GM21360 (cell line): Measurements from ENCODE around the gene ABCA12.

ENCODE experiments used
- ATAC-seq: cut with Tn5 transposase; IDR thresholded peaks from one replicate; pipeline ENCODE4 v1.9.1; 2021; ENCODE audit warnings: mild to moderate bottlenecking, moderate library complexity; ENCODE audit not compliant: unreplicated experiment

ABCA12 gene

GRCh38 chr2:214989187-214989586 is 149.2 kb downstream of the ABCA12 start:
- ATAC-seq: no peak

DNA sequence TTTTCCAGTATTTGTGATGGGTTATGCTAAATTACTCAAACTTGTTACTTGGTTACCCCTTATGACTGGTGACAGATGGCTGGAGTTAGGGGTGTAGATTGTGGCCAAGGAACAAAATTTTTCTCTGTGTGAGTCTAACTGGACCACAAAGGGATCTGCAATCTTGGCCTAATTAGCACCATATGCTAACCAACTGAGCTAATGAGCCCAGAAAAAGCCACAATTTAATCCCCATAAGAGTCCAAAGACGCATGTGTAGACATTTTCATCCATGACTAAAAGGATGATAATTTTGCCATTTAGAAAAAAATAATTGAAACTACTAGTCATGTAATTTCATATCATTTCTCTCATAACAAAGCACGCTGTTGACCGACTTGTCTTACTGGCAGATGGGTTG is 151.2 kb downstream of the ABCA12 start:
- ATAC-seq: no peak

DNA sequence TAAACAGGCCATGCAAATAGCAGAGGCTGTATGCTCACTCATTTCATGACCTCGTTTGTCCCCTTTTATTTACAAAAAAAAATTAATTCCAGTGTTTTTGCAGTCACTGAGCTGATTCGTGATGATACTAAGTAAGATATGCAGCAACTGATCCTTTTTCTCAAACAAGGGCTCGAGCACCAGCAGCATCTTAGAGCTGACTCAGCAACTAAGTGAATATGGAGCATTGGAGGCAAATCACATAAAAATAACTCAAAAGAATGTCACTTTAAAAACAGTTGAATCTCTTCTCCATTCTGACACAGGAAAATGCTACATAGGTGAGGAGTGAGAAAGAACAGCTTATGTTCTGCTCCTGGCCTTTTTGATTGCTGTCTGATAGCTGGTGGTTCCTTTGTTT is 152.8 kb downstream of the ABCA12 start:
- no peak for ATAC-seq

DNA sequence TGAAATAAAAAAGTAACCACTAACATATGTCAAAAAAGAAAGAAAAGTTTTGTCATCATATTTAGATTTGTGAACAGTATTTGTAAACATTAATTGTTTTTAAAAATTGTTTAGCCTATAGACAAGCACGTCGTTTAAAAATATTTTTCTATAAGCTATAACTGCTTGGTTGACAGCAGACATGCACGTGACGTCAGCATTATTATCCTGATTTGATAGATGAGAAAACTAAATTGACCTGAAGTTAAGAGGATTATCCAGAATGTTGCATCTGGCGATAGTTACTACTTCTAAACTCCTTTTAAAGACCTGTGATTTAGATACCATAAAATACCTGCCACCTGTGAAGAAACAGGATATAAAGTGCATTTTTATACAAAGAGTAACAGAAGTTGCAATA is 172.0 kb downstream of the ABCA12 start:
- no peak for ATAC-seq

DNA sequence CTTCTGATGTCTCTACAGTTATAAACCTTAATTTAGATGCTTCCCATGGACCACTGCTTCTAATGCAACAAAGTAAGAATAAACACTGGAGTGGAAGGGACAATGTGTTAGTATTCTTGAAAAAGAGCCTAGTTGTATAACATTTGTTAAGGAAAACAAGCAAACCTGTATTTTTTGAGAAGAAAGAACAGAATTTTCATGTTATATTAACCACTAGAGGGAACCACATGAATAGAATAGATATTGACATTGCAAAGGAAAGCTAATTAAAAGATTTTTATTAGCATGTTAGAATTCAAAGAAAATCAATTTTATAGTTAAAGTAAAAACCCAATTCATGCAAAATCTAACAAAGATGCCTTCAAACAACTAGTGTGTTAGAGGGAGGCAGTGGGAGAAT is 177.7 kb downstream of the ABCA12 start:
- no peak for ATAC-seq

- ATAC-seq: no peak
Observed at GRCh38 chr2:214946949-214947348, 191.5 kb downstream of the ABCA12 start.

- no peak for ATAC-seq
Observed at GRCh38 chr2:214934006-214934405, 204.4 kb downstream of the ABCA12 start.

DNA sequence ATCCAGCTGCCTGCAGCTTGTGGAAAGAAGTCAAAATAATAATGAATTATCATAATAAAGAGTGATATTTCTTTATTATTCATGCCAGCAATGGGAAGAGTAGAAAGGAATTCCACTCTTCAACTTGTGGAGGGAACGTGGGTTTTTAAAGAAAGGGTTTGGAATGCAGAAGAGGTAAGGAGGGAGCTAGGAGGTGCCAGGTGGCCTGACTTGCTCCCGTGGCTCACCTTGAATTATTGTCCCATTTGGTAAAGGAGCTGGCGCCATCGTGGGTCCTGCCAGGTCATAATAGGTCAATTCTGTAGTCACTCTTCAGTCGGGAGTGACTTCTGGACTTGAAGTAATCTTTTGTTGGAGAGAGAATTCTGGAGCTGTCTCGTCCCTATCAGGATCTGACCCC is 233.8 kb downstream of the ABCA12 start:
- ATAC-seq: no peak

GRCh38 chr2:214904176-214904575 is 234.2 kb downstream of the ABCA12 start:
- ATAC-seq: no peak

GRCh38 chr2:214902286-214902685 is 236.1 kb downstream of the ABCA12 start:
- ATAC-seq: no peak

DNA sequence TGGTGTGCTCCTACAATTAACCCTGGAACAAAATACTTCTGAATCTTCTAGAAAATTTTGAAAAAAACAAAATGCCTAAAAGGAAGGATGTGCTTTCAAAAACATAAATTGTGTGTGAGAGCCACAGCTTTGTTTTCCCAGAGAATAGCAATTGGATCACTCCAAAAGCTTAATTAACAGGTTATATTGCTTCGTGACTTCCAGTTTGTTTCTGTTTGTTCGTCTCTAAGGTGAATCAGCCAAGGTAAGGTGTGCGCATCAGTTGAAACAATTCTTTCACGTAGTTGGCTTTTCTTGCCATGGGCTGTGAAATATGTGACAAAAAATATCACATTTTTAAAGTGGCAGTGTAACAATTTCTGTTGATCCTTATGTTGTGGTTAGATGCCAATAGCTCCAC is 238.7 kb downstream of the ABCA12 start:
- no peak for ATAC-seq

DNA sequence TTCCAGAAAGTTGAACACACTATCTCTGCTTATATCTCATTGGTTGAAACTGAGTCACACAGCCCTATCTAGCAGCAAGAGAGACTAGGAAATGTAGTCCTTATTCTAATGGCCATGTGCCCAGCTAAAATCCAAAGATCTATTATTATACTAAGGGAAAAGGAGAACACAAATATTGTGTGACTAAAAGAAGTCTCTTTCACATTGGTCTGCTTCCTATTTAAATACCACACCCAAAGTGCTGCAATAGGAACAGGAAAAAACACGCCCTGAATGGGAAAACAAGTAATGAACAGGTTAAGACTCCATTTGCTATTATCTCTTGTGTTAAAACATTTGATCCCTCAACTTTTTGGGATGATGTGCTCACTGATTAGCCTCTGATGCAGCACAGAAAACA is 242.2 kb downstream of the ABCA12 start:
- no peak for ATAC-seq

DNA sequence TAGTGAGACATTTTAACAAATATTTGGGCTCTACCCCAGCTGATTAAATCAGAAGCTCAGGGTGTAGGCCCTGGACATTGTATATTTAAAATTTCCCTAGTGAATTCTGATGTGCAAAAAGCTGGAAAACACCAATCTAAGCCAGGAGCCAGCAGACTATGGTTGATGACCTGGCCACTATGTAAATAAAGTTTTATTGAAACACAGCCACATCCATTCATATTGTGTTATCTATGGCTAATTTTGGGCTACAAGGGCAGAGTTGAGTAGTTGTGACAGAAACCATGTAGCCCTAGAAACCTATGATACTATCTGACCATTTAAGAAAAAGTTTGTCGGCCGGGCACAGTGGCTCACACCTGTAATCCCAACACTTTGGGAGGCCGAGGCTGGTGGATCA is 243.0 kb downstream of the ABCA12 start:
- ATAC-seq: no peak

DNA sequence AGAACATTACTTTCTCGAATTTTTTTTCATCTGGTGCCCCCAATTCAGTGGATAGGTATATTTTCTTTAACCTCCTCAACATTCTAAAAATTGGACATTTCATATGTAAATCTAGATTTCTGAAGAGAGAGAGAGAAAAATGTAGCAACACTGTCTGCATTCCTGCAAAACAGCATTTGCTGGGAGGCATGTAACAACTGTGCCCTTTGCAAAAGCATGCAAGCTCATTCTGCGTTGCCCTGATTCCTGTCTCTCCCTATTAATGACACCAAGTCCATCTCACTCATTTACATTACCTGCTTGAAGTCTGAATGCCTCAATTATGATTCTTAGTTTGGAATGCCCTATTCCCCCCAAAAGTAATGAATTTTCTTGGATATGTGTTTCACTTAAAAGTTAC is 249.1 kb downstream of the ABCA12 start:
- ATAC-seq: no peak

- no peak for ATAC-seq
Observed at GRCh38 chr2:214881647-214882202, 256.7 kb downstream of the ABCA12 start.
